ENCODE results near the gene KIAA0232. TPM values are rescaled to one million over a fixed set of nuclear protein-coding genes. Genes with fewer than 3 reads are reported as not detected.

KIAA0232 gene
- polyA plus RNA-seq, 1 donor from 2014 or later: 57.6 TPM

DNA sequence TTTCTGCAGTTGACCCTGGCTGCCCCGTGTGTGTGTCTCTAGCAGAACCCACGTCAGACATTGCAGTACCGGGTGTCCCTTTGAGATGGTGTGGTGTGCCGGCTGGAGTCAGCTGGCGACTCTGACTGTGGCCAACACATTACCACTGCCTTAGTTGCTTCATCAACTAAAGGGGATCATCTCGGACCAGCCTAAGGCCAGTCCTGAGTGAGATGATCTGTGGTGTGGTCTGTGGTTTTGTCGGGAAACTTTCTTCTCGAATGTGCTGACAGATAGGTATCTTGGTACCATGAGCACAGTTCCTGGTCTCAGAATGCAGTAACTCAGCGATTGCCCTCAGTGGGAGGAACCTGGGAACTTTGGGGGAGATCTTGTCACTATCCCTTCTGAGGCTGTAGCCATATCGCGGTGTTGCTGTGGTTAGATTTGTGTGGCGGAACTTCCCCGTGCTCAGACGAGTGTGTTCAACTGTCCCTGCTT lies 142.9 kb downstream of the KIAA0232 start:
- Histone ChIP-seq H3K79me2 (replicated peaks; ENCODE audit: insufficient read depth, low read length) (no peaks in the 10 kb centered on the region), H3K4me3 (ENCODE audit: low read length) (no peak overlapping the region), H3K27me3 (ENCODE audit: insufficient read depth, low read depth, low read length) (no peaks in the 10 kb centered on the region), H3K9me3 (ENCODE audit: low read length) (no peaks in the 10 kb centered on the region), H3K9ac (ENCODE audit: low read length) (no peak overlapping the region), H2AFZ (ENCODE audit: low read depth, low read length) (no peak overlapping the region), H3K9me2 (ENCODE audit: insufficient read depth, low read length) (no peaks in the 10 kb centered on the region), H4K20me1 (ENCODE audit: insufficient read depth) (no peaks in the 10 kb centered on the region), H3F3A (ENCODE audit: insufficient read depth, low read length, poor library complexity, severe bottlenecking) (no peaks in the 10 kb centered on the region), H3K36me3 (ENCODE audit: insufficient read depth, low read length) (no peaks in the 10 kb centered on the region), H3K4me2 (ENCODE audit: low read length) (no peak overlapping the region), H3K27ac (ENCODE audit: low read length) (no peak overlapping the region)
- no peak for TF ChIP-seq SMC3 (conservative IDR thresholded peaks at IDR 0.05; ENCODE audit: poor library complexity)
- TF ChIP-seq MXI1 (conservative IDR thresholded peaks at IDR 0.05; ENCODE audit: poor library complexity, severe bottlenecking): no peak
- TF ChIP-seq EZH2 (IDR thresholded peaks at IDR 0.05; ENCODE audit: borderline replicate concordance, insufficient read depth, low read length, poor library complexity, severe bottlenecking): no peak
- no peak for TF ChIP-seq TAF1 (IDR thresholded peaks at IDR 0.05; ENCODE audit: low read depth)
- no peak for TF ChIP-seq CTCF (IDR thresholded peaks at IDR 0.05; ENCODE audit: poor library complexity, severe bottlenecking)
- TF ChIP-seq, protein P1, sequence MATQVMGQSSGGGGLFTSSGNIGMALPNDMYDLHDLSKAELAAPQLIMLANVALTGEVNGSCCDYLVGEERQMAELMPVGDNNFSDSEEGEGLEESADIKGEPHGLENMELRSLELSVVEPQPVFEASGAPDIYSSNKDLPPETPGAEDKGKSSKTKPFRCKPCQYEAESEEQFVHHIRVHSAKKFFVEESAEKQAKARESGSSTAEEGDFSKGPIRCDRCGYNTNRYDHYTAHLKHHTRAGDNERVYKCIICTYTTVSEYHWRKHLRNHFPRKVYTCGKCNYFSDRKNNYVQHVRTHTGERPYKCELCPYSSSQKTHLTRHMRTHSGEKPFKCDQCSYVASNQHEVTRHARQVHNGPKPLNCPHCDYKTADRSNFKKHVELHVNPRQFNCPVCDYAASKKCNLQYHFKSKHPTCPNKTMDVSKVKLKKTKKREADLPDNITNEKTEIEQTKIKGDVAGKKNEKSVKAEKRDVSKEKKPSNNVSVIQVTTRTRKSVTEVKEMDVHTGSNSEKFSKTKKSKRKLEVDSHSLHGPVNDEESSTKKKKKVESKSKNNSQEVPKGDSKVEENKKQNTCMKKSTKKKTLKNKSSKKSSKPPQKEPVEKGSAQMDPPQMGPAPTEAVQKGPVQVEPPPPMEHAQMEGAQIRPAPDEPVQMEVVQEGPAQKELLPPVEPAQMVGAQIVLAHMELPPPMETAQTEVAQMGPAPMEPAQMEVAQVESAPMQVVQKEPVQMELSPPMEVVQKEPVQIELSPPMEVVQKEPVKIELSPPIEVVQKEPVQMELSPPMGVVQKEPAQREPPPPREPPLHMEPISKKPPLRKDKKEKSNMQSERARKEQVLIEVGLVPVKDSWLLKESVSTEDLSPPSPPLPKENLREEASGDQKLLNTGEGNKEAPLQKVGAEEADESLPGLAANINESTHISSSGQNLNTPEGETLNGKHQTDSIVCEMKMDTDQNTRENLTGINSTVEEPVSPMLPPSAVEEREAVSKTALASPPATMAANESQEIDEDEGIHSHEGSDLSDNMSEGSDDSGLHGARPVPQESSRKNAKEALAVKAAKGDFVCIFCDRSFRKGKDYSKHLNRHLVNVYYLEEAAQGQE (IDR thresholded peaks at IDR 0.05; ENCODE audit: borderline replicate concordance): no peak
- TF ChIP-seq EP300 (conservative IDR thresholded peaks at IDR 0.05; ENCODE audit: poor library complexity, severe bottlenecking): no peak
- no peak for TF ChIP-seq POLR2AphosphoS5 (IDR thresholded peaks at IDR 0.05)
- TF ChIP-seq RAD21 (conservative IDR thresholded peaks at IDR 0.05): no peak

- Histone ChIP-seq H3K4me2 (ENCODE audit: low read length) (no peak overlapping the region), H4K20me1 (ENCODE audit: insufficient read depth) (no peaks in the 10 kb centered on the region), H3K36me3 (ENCODE audit: insufficient read depth, low read length) (no peaks in the 10 kb centered on the region), H3K4me3 (ENCODE audit: low read length) (no peak overlapping the region), H3K27me3 (ENCODE audit: insufficient read depth, low read depth, low read length) (no peaks in the 10 kb centered on the region), H3K9me3 (ENCODE audit: low read length) (no peaks in the 10 kb centered on the region), H3K27ac (ENCODE audit: low read length) (no peak overlapping the region), H3K9ac (ENCODE audit: low read length) (no peak overlapping the region), H3K79me2 (replicated peaks; ENCODE audit: insufficient read depth, low read length) (no peaks in the 10 kb centered on the region), H3F3A (ENCODE audit: insufficient read depth, low read length, poor library complexity, severe bottlenecking) (no peaks in the 10 kb centered on the region), H3K9me2 (ENCODE audit: insufficient read depth, low read length) (no peaks in the 10 kb centered on the region), H2AFZ (ENCODE audit: low read depth, low read length) (no peak overlapping the region)
- TF ChIP-seq CTCF (IDR thresholded peaks at IDR 0.05; ENCODE audit: poor library complexity, severe bottlenecking): no peak
- TF ChIP-seq SMC3 (conservative IDR thresholded peaks at IDR 0.05; ENCODE audit: poor library complexity): no peak
- no peak for TF ChIP-seq EZH2 (IDR thresholded peaks at IDR 0.05; ENCODE audit: borderline replicate concordance, insufficient read depth, low read length, poor library complexity, severe bottlenecking)
- TF ChIP-seq POLR2AphosphoS5 (IDR thresholded peaks at IDR 0.05): no peak
- TF ChIP-seq, protein P1 (IDR thresholded peaks at IDR 0.05; ENCODE audit: borderline replicate concordance): no peak
- no peak for TF ChIP-seq MXI1 (conservative IDR thresholded peaks at IDR 0.05; ENCODE audit: poor library complexity, severe bottlenecking)
- no peak for TF ChIP-seq RAD21 (conservative IDR thresholded peaks at IDR 0.05)
- no peak for TF ChIP-seq TAF1 (IDR thresholded peaks at IDR 0.05; ENCODE audit: low read depth)
- no peak for TF ChIP-seq EP300 (conservative IDR thresholded peaks at IDR 0.05; ENCODE audit: poor library complexity, severe bottlenecking)
Measured at GRCh38 chr4:6926081-6926480, 143.6 kb downstream of the KIAA0232 start.

Data from neural cell (in vitro differentiated cells).